Activated T-helper 1 cell treated with anti-CD3 and anti-CD28 coated beads, Interleukin-2, amount 50 U/mL, for 16 hours (primary cell): ENCODE results near the gene S100A6.
A peak's percentile ranks its signal among the peaks of the same experiment; 100 is the strongest.

Experiments
- DNase-seq, 2 donors: peaks; one replicate each; pipeline ENCODE4 v3.0.0-alpha.2; 2020; ENCODE audit warnings: low read depth in 1 of 2, low spot score in 1 of 2

Gene S100A6

GRCh38 chr1:153505576-153505975 lies 30.2 kb downstream of the S100A6 start:
- DNase-seq, result no peak

GRCh38 chr1:153503766-153504165 lies 32.0 kb downstream of the S100A6 start:
- DNase-seq, result no peak

DNA sequence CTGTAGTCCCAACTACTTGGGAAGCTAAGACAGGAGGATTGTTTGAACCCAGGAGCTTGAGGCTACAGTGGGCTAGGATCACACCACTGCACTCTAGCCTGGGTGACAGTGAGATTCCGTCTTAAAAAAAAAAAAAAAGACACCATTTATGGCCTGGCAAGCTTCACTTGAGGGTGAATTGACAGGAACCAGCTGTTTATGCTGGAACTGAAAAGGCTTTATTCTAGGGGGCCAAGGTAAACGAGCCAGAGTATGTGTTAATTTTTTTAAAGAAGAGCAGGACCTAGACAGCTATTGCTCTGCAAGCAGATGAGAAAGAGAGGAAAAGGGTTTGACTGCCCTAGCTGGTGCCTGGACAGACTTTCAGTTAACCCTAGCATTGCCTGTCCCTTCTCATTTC lies 37.0 kb downstream of the S100A6 start:
- no peak for DNase-seq

GRCh38 chr1:153495536-153495935 lies 40.3 kb downstream of the S100A6 start:
- no peak for DNase-seq

DNA sequence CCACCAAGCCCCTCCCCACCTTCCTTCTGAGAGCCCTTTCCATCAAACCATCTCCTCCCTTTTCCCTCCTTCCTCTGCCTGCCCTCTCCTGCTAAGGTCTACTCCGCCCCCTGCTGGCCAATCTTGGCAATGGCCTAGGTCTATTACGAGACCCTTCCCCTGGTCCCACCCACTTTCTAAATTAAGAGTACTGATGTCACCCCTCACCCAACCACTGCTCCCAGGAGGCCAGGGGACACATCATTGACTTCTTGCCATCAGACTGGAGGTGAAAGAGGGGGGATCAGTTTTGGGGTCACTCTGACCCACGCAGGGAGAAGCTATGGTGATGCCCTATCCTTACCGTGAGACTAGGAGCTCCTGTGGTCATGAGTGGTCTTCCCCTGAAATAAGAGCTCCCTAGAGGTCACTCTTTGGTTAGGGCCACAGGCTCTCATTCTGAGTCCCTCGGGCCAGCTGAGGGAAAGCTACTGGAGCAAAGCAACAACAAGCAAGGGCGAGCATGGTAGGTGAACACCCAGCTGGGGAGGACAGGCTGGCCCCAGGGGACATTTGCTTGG lies 40.7 kb downstream of the S100A6 start:
- DNase-seq, result peak; percentile 57

GRCh38 chr1:153493343-153493960 lies 42.3 kb downstream of the S100A6 start:
- DNase-seq, result no peak

DNA sequence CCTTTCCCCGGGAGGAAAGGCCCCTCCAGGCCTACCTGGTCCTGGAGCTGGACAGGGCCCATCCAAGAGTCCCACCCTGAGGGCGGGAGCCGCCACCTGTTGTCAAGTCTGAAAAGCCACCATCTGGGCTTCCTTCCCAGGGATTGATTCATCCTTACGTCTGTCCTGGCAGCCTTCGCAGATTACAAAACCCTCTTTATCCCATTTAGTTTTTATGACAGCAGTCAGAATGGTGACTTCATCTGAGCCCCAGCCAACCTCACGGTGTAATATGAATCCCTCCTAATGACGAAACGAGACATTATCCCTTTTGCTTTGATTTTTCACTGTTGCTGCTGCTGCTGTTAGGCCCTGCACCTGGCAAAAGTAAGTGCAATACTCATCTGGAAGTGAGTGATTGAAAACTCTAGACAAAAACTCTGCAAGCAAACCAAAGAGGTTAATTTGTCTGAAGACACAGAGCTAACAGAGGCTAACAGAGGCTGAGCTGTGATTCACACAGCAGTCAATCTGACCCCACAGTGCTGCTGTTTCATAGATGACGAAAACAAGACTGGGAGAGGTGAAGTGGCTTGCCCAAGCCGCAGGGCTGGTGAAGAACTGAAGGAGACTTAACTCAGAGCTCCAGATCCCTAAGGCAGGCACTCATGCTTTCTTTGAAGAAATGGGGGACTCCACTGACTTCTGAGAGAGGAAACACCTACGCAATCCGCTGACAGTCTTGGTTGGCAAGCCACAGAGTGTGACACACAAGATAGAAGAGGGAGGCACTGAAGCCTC lies 45.3 kb downstream of the S100A6 start:
- no peak for DNase-seq

- DNase-seq, result no peak
Observed at GRCh38 chr1:153488731-153489130, 47.1 kb downstream of the S100A6 start.

- DNase-seq, result no peak
Observed at GRCh38 chr1:153487707-153488106, 48.1 kb downstream of the S100A6 start.

GRCh38 chr1:153485863-153486262 lies 49.9 kb downstream of the S100A6 start:
- no peak for DNase-seq
